Embryonic facial prominence (tissue), 1 donor: ENCODE measurements around the gene ALDH8A1.

Experiments used
- DNase-seq: peaks from one replicate; pipeline ENCODE4 v3.0.0-alpha.2; 2016; ENCODE audit errors: extremely low spot score

ALDH8A1 gene

DNA sequence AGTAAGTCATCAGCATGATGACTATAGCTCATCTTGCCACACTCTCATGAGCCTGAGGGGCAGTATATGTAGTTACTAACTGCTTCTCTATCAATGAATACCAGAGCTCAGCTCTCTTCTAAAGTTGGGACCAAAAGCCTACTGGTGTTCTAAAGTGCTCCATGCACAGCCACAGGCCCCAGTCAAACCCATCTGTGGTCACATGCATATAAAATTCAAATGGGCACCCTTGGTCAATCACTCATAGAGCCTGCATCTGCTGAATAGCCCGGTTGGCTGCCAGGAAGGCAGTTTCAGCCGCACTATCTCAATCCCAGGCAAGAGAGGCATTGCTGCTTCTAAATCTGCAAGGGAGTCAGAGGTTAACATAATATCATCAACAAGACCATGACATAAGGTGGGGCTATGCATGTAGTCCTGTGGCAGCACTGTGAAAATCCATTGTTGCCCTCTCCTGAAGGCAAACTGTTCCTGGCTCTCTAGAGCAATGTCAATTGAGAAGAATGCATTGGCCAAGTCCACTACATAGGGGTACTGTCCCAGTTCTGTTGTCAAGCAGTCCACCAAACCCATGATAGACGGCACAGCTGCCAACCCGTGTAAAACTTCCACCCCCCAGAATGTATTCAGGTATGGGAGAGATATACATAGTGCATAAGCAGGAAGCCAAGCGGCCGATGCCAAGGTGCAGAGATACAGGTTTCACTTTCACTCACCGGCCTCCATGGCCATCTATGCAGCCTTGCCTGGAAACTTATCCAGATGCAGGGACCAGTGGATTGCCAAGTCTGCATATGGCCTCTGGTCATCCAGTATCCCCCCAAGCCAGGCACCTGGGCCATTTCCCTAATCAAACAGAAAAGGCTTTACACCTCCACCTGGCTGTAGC lies 76.2 kb downstream of the ALDH8A1 start:
- no peak for DNase-seq

DNA sequence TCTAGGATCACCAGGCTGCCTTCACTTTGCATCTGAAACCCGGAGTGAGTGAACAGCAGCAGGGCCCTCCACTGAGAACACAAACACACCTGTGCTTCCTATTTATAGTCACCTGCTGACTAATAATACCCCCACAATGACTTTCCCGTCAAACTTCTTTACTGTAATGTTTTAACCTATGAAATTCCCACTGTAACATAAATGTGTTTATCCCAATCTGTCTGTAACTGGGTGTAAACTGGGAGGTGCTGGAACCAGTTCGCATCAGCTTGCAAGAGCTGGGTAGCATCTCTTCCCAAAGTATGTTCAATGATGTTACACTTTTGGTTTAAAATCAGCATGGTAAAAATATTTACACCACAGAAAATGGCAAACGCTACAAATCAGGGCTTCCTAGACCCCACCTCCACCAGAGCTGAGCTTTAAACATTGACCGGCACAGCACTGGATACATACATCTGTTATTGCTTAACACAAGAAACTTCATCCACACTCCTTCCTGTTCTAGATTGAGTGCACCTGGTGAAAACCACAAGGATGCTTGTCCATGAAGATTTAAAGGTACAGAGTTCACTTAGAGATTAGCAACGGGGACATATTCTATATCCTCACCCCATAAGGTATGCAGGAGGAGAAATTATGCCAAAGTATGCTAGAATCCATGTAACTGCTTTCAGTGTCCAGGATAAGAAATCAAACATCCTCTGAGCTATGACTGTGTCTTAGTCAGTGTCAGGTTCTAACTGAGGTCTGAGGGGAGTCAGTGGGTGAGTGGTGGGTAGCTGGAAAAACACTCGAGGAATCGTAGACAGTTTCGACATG lies 79.0 kb downstream of the ALDH8A1 start:
- no peak for DNase-seq

DNA sequence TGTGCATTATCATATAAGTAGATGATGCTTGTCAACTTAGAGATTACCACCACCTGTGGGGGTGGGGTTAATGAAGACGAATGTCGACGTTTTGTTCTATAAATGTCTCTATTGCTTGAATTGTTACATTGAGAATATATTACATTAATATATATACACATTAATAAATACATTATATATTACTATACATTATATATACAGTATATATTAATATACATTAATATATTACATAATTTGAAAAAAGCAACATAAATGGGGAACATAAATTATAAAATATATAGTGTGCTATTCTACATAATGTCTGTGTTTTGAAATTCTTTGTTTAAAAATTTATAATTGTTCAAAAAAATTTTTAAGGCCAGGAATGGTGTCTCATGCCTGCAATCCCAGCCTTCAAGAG lies 81.1 kb downstream of the ALDH8A1 start:
- no peak for DNase-seq
